ENCODE measurements around the gene MAP2. TPM values are rescaled to one million over a fixed set of nuclear protein-coding genes. Genes with fewer than 3 reads are reported as not detected.

The MAP2 gene
- total and polyA plus RNA-seq, 11 donors: 3.2 to 19.3 (median 8.9) TPM

DNA sequence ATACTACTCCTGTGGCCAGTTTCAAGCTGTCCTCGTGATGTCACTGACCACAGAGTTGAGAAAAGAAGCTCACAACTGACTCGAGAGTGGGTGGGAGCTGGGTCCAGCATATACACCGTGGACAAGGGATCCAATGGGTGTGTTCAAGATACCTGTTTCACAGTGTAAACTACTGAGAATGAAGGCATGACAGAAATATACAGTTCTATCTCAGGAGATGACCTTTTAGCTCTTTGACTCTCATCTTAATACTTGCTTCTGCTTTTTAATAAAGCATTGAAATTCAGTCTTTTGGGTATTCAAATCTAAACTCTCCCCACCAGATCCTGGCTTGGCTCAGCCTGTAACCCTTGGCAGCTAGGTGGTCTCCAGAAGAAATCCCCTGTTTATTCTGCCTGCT is 130.1 kb downstream of the MAP2 start:
- WGBS, 4 donors: 85 to 92% (median 89%) methylated on average over 3 of the region's 3 CpGs
- DNase-seq: no peak
- ATAC-seq: no peak
- H3K4me3 ChIP-seq: no peak overlapping the region
- H3K9me3 ChIP-seq: no peaks in the 10 kb centered on the region
- no peaks in the 10 kb centered on the region for H3K36me3 ChIP-seq
- H3K4me1 ChIP-seq: no peaks in the 10 kb centered on the region
- TF ChIP-seq, protein P1, sequence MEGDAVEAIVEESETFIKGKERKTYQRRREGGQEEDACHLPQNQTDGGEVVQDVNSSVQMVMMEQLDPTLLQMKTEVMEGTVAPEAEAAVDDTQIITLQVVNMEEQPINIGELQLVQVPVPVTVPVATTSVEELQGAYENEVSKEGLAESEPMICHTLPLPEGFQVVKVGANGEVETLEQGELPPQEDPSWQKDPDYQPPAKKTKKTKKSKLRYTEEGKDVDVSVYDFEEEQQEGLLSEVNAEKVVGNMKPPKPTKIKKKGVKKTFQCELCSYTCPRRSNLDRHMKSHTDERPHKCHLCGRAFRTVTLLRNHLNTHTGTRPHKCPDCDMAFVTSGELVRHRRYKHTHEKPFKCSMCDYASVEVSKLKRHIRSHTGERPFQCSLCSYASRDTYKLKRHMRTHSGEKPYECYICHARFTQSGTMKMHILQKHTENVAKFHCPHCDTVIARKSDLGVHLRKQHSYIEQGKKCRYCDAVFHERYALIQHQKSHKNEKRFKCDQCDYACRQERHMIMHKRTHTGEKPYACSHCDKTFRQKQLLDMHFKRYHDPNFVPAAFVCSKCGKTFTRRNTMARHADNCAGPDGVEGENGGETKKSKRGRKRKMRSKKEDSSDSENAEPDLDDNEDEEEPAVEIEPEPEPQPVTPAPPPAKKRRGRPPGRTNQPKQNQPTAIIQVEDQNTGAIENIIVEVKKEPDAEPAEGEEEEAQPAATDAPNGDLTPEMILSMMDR (IDR thresholded peaks at IDR 0.05): no peak
- TF ChIP-seq POLR2A (IDR thresholded peaks at IDR 0.05): no peak
- no peak overlapping the region for H3K27ac ChIP-seq
- no peaks in the 10 kb centered on the region for H3K27me3 ChIP-seq
- intact Hi-C loops (cut with DNase I): loop anchor here in 3 of 10 donors (2.0 to 10.0 kb wide), 4 partner anchors 59 to 217 kb away; partner anchors contain the start of gene MAP2 (in 2 of the 3)

DNA sequence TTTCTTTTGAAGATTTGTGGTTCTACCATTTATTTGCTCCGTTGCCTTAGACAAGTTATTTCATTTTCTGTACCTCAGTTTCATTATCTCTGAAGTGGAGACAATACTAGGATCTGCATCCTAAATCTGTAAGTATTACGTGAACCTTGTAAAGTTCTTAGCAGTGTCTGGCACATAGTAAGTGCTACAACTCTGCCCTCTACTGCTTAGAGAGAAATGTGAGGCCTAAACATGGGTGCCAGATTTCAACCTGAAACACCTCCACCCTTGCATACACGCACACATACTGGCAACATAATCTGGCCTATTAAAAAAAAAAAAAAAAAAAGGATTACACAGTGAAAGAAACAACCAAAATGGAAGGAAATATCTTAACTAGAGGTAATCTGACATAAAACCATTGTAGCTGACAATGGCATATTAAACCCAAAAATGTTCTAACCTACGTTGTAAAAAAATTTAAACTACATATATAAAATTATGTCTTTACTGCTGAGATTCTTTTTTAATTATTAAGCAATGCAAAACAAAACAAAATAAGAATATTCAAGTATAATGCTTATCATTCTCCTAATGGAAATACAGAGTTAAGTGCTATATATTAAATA is 132.6 kb downstream of the MAP2 start:
- H3K27ac ChIP-seq: no peak overlapping the region
- DNase-seq (no peak), ATAC-seq (peak in 3 of 4 donors; percentile 70 to 87 (median 83))
- no peak overlapping the region for H3K4me3 ChIP-seq
- no peaks in the 10 kb centered on the region for H3K27me3 ChIP-seq
- H3K9me3 ChIP-seq: no peaks in the 10 kb centered on the region
- no peaks in the 10 kb centered on the region for H3K36me3 ChIP-seq
- TF ChIP-seq POLR2A (IDR thresholded peaks at IDR 0.05): no peak
- TF ChIP-seq, protein P1 (IDR thresholded peaks at IDR 0.05): peak; percentile 30 to 76 (median 58)
- no peaks in the 10 kb centered on the region for H3K4me1 ChIP-seq
- WGBS, 4 donors: 53 to 58% (median 54%) methylated on average over 4 of the region's 4 CpGs
- intact Hi-C loops (cut with DNase I): loop anchor here in 9 of 10 donors (1.0 to 10.0 kb wide), 8 partner anchors 62 to 224 kb away; partner anchors contain the start of gene MAP2 (in 7 of the 9)

DNA sequence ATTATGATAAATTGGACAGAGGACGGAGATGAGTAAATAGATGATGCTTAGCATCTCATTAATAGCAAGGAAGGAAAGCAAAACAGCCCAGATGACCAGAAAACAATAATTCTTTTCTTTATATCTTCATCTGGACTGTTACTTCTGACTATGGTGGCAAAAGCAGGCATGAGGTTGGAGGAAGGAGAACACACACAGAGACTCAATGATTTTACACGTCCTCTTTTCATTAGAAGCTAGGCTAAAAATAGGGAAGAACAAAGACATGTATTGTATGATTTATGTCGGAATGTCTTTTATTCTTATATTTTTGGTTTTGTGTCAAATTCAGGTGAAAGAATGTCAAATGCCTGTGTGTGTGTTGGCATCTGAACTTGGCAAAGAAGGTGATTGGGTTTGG is 137.1 kb downstream of the MAP2 start:
- ATAC-seq: no peak
- intact Hi-C loops (cut with DNase I): loop anchor here in 3 of 10 donors (5.0 to 10.0 kb wide), 2 partner anchors 229 to 394 kb away; no protein-coding TSS in a partner anchor
- 81 to 90% (median 87%) methylated on average over 3 of the region's 3 CpGs for WGBS, 4 donors

DNA sequence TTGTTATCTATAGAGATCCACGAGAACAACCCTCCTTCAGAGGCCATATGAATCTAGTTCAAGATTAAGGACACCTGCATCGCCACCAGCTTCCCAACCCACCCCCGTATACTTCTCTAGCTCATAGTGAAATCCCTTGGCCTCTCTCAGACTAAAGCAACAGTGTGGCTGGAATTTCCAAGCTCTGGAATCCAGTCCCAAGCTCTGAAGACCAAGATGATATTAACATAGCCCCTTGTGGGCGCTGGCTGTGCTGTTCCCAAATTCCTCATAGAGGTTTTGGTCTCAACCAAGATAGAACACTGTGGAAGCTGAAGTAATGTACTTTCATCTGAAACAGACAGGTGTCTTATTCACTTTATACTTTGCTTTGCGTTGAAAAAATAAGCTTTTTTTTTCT is 139.6 kb downstream of the MAP2 start:
- no peaks in the 10 kb centered on the region for H3K4me1 ChIP-seq
- 90 to 94% (median 93%) methylated on average over 5 of the region's 5 CpGs for WGBS, 4 donors
- ATAC-seq (no peak), DNase-seq (no peak)
- H3K36me3 ChIP-seq: no peaks in the 10 kb centered on the region
- TF ChIP-seq, protein P1 (IDR thresholded peaks at IDR 0.05): no peak
- TF ChIP-seq POLR2A (IDR thresholded peaks at IDR 0.05): no peak
- H3K9me3 ChIP-seq: no peaks in the 10 kb centered on the region
- H3K27ac ChIP-seq: no peak overlapping the region
- H3K4me3 ChIP-seq: no peak overlapping the region
- intact Hi-C loops (cut with DNase I): loop anchor here in 3 of 10 donors (5.0 to 10.0 kb wide), 2 partner anchors 231 to 391 kb away; no protein-coding TSS in a partner anchor
- H3K27me3 ChIP-seq: no peaks in the 10 kb centered on the region

More for the DNA sequence above, 137.1 kb downstream of the MAP2 start:
- Histone ChIP-seq H3K36me3 (no peaks in the 10 kb centered on the region), H3K27ac (no peak overlapping the region), H3K4me3 (no peak overlapping the region), H3K9me3 (no peaks in the 10 kb centered on the region), H3K27me3 (no peaks in the 10 kb centered on the region), H3K4me1 (no peaks in the 10 kb centered on the region)
- TF ChIP-seq POLR2A (IDR thresholded peaks at IDR 0.05): no peak
- TF ChIP-seq, protein P1 (IDR thresholded peaks at IDR 0.05): no peak
- DNase-seq: no peak

Data from heart left ventricle (tissue), 16 donors.